IPS-18c (cell line): ENCODE data around the gene CD44.

Experiments
- H3K4me3 ChIP-seq: 2 replicates; pipeline ENCODE4 v1.7.0; 2013; ENCODE audit warnings: low read depth, mild to moderate bottlenecking, low read length, moderate library complexity; ENCODE audit not compliant: insufficient read depth
- H3K9me3 ChIP-seq: one replicate; pipeline ENCODE4 v1.6.1; 2013; ENCODE audit warnings: mild to moderate bottlenecking, low read length, moderate library complexity; ENCODE audit not compliant: control insufficient read depth, insufficient read depth

Gene CD44

GRCh38 chr11:35146711-35147110 is 7.7 kb downstream of the CD44 start:
- Histone ChIP-seq H3K4me3 (no peak overlapping the region), H3K9me3 (no peaks in the 10 kb centered on the region)

GRCh38 chr11:35147235-35147634 is 8.3 kb downstream of the CD44 start:
- no peak overlapping the region for H3K4me3 ChIP-seq
- no peaks in the 10 kb centered on the region for H3K9me3 ChIP-seq

GRCh38 chr11:35148163-35148837 is 9.3 kb downstream of the CD44 start:
- Histone ChIP-seq H3K9me3 (no peaks in the 10 kb centered on the region), H3K4me3 (no peak overlapping the region)

GRCh38 chr11:35150454-35150853 is 11.5 kb downstream of the CD44 start:
- H3K4me3 ChIP-seq = no peak overlapping the region
- no peaks in the 10 kb centered on the region for H3K9me3 ChIP-seq

GRCh38 chr11:35151241-35151640 is 12.3 kb downstream of the CD44 start:
- Histone ChIP-seq H3K4me3 (no peak overlapping the region), H3K9me3 (no peaks in the 10 kb centered on the region)

- Histone ChIP-seq H3K4me3 (no peak overlapping the region; the same call in 1 of the 2 replicates), H3K9me3 (no peaks in the 10 kb centered on the region)
These were observed 12.8 kb downstream of the CD44 start for GRCh38 chr11:35151683-35152280.

- Histone ChIP-seq H3K4me3 (no peak overlapping the region), H3K9me3 (no peaks in the 10 kb centered on the region)
These were observed 13.6 kb downstream of the CD44 start for GRCh38 chr11:35152575-35152974.

- H3K9me3 ChIP-seq = no peaks in the 10 kb centered on the region
- no peak overlapping the region for H3K4me3 ChIP-seq
These were observed 14.3 kb downstream of the CD44 start for GRCh38 chr11:35153280-35153679.

GRCh38 chr11:35154952-35155351 is 16.0 kb downstream of the CD44 start:
- no peaks in the 10 kb centered on the region for H3K9me3 ChIP-seq
- no peak overlapping the region for H3K4me3 ChIP-seq

GRCh38 chr11:35155677-35156076 is 16.7 kb downstream of the CD44 start:
- Histone ChIP-seq H3K4me3 (no peak overlapping the region), H3K9me3 (no peaks in the 10 kb centered on the region)

GRCh38 chr11:35157814-35158700 is 19.1 kb downstream of the CD44 start:
- no peak overlapping the region for H3K4me3 ChIP-seq
- H3K9me3 ChIP-seq = no peaks in the 10 kb centered on the region

GRCh38 chr11:35158701-35159510 is 19.9 kb downstream of the CD44 start:
- Histone ChIP-seq H3K9me3 (no peaks in the 10 kb centered on the region), H3K4me3 (no peak overlapping the region)

GRCh38 chr11:35160246-35160824 is 21.4 kb downstream of the CD44 start:
- no peak overlapping the region for H3K4me3 ChIP-seq
- H3K9me3 ChIP-seq = no peaks in the 10 kb centered on the region

GRCh38 chr11:35160902-35161597 is 22.1 kb downstream of the CD44 start:
- Histone ChIP-seq H3K4me3 (no peak overlapping the region), H3K9me3 (no peaks in the 10 kb centered on the region)

- H3K4me3 ChIP-seq = no peak overlapping the region
- no peaks in the 10 kb centered on the region for H3K9me3 ChIP-seq
These were observed 23.8 kb downstream of the CD44 start for GRCh38 chr11:35162745-35163144.

- Histone ChIP-seq H3K9me3 (no peaks in the 10 kb centered on the region), H3K4me3 (no peak overlapping the region)
These were observed 24.2 kb downstream of the CD44 start for GRCh38 chr11:35163209-35163608.
